H1 (cell line): ENCODE measurements around the gene IFNL1. TPM values are rescaled to one million over a fixed set of nuclear protein-coding genes. Genes with fewer than 3 reads are reported as not detected.

Experiments
- MAFK ChIP-seq: IDR thresholded peaks from 2 replicates; pipeline ENCODE4 v1.6.1; 2012; ENCODE audit warnings: low read depth, mild to moderate bottlenecking, improper control_type of control experiment, low read length
- polyA plus RNA-seq, 7 experiments: library from polyadenylated mRNA; depleted of rRNA in 3 of 7; stranded (reverse) in 5 of 7; unstranded in 2 of 7; fragments of >200 nt in 5 of 7; fragments of 200-250 nt in 2 of 7; gene quantifications; 1 replicate in 5 of 7; 2 replicates in 1 of 7; 4 replicates in 1 of 7; pipeline versions ENCODE4 v1.2.1 to v1.2.3, GENCODE V29; 2011 to 2013; ENCODE audit warnings: missing spikeins in 2 of 7, mixed read lengths in 2 of 7
- total RNA-seq: library from RNA; stranded (reverse); fragmentation: NEBNext Ultra II Directional; extraction: Animal tissue kit (Norgen Biotek cat#: 25700); gene quantifications from 2 replicates; pipeline ENCODE4 v1.2.1, GENCODE V29; 2021

The IFNL1 gene
- total and polyA plus RNA-seq, 2 of the 8 experiments (the other 6 are each of a cell fraction or from before 2014, with no cell fraction given): not detected

GRCh38 chr19:39282021-39282420 is 14.2 kb upstream of the IFNL1 start (continued):
- no peak for TF ChIP-seq MAFK
- TF ChIP-seq, all 59 proteins: peak for 0
